ENCODE results near the gene QPCTL. TPM values are rescaled to one million over a fixed set of nuclear protein-coding genes. Genes with fewer than 3 reads are reported as not detected.

The QPCTL gene
- total and polyA plus RNA-seq, 9 of the 15 experiments (the other 6 are each of a cell fraction or from before 2014, with no cell fraction given): 0.99 to 31.3 (median 12.7) TPM

DNA sequence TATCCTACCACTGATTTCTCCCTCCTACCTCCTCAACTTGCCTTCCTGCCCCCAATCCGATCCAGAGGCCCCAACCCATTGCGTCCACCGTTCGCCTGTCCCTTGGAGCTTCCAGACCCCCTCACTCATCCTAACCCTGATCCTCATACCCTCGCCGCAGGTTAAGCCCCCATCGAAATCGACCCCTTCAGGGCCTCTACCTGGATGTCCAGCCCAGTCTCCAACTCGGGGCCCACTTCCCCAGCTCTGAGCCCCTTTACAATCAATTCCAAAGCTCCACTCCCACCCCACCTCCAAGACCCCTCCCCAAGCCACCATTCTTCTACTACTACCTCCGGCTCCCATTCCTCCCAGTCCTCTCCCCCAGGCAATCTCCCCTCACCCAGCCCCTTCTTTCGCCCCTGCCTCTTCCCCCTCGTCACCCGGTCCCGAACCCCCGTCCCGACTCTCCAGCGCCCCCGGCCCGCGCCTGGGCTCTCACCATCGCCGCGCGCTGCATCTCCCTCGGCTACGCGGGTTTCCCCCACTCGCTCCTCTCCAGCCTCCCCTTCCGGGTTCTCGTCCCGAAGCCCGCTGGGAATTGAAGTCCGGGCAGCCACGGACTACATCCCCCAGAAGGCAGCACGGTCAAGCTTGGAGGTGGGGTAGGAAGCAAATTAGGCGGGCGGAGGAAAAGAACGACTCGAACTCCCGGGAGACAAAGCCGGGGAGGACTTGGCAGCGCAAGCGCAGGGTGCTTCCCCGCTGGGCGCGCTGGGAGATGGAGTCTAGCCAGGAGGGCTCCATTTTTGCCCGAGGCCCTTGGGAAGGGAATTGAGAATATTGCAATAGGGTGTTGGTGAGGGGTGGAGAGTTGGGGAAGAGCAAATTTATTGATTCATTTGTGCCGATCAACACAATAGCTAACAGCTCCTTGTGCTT lies 38.2 kb downstream of the QPCTL start, which contains the start of gene FBXO46 (continued):
- TF ChIP-seq ZNF133 (CRISPR knock-in tag; IDR thresholded peaks at IDR 0.05) (no peak), HDAC8 (tag; IDR thresholded peaks at IDR 0.05) (no peak), PHTF2 (CRISPR knock-in tag; IDR thresholded peaks at IDR 0.05) (no peak), ZNF764 (CRISPR knock-in tag; IDR thresholded peaks at IDR 0.05; ENCODE audit: low read depth) (no peak), C11orf30 (IDR thresholded peaks at IDR 0.05; ENCODE audit: low read depth) (no peak), CBFA2T3 (IDR thresholded peaks at IDR 0.05) (no peak), SNIP1 (IDR thresholded peaks at IDR 0.05; ENCODE audit: low read depth) (no peak), ZNF586 (CRISPR knock-in tag; conservative IDR thresholded peaks at IDR 0.05) (no peak), GABPB2 (CRISPR knock-in tag; conservative IDR thresholded peaks at IDR 0.05) (no peak), KDM2B (CRISPR knock-in tag; IDR thresholded peaks at IDR 0.05) (no peak), NRF1 (conservative IDR thresholded peaks at IDR 0.05 in 1 of 2, IDR thresholded peaks at IDR 0.05 in 1 of 2) (peak; percentile 98 to 99), ZNF77 (CRISPR knock-in tag; IDR thresholded peaks at IDR 0.05) (no peak), HNRNPH1 (optimal IDR thresholded peaks at IDR 0.05; ENCODE audit: low read depth, low read length) (no peak), FOXO4 (CRISPR knock-in tag; IDR thresholded peaks at IDR 0.05) (no peak), ZNF655 (CRISPR knock-in tag; IDR thresholded peaks at IDR 0.05) (no peak), XRCC4 (IDR thresholded peaks at IDR 0.05; ENCODE audit: extremely low read depth, insufficient read depth, insufficient read length) (no peak), SNRNP70 (optimal IDR thresholded peaks at IDR 0.05; ENCODE audit: low read depth, low read length) (no peak), MEF2A (IDR thresholded peaks at IDR 0.05; ENCODE audit: control insufficient read depth, low read depth, low read length) (no peak), TEAD1 (CRISPR knock-in tag; IDR thresholded peaks at IDR 0.05) (peak in 1 of 2 experiments; percentile 27; a peak in 1 of 4 replicates), ARID2 (IDR thresholded peaks at IDR 0.05) (peak; percentile 65), CAMTA2 (CRISPR knock-in tag; conservative IDR thresholded peaks at IDR 0.05) (no peak), ZNF668 (CRISPR knock-in tag; IDR thresholded peaks at IDR 0.05) (no peak), NFRKB (IDR thresholded peaks at IDR 0.05; ENCODE audit: low read depth) (peak; percentile 94; the same call in 1 of the 2 replicates), ZNF311 (CRISPR knock-in tag; IDR thresholded peaks at IDR 0.05) (no peak), PHF21A (IDR thresholded peaks at IDR 0.05; ENCODE audit: borderline replicate concordance, low read depth) (no peak)
- TF ChIP-seq, protein P1, sequence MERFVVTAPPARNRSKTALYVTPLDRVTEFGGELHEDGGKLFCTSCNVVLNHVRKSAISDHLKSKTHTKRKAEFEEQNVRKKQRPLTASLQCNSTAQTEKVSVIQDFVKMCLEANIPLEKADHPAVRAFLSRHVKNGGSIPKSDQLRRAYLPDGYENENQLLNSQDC (CRISPR knock-in tag; IDR thresholded peaks at IDR 0.05): no peak
- TF ChIP-seq, protein P2, sequence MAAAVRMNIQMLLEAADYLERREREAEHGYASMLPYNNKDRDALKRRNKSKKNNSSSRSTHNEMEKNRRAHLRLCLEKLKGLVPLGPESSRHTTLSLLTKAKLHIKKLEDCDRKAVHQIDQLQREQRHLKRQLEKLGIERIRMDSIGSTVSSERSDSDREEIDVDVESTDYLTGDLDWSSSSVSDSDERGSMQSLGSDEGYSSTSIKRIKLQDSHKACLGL (CRISPR knock-in tag; IDR thresholded peaks at IDR 0.05; ENCODE audit: borderline replicate concordance, poor library complexity, severe bottlenecking): no peak

Measured in K562 (cell line).